ENCODE results near the gene SPINK1.
"Not testable (repeated sequence)": the region's sequence is repeated elsewhere in the genome, so short reads cannot be mapped to it uniquely, and the experiment has no call there.

SPINK1 gene

DNA sequence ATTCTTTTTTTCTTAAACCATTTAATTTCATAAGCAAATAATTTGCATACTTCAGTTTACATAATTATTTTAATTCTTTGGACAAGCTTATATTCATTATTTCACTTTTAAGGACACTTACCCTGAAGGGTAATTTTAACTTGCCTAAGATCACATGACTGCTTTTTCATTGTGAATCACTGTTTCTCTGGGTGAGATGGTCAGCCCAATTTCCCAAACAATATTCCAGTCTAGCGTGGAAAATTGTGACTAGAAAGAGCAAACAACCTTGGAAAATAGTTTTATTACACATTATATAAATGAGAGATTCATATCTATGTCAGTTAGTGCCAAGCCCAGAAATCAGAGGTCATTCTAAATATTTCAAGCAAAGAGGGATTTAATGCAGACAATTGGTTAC lies 27.5 kb downstream of the SPINK1 start:
- no peak for FAIRE-seq

DNA sequence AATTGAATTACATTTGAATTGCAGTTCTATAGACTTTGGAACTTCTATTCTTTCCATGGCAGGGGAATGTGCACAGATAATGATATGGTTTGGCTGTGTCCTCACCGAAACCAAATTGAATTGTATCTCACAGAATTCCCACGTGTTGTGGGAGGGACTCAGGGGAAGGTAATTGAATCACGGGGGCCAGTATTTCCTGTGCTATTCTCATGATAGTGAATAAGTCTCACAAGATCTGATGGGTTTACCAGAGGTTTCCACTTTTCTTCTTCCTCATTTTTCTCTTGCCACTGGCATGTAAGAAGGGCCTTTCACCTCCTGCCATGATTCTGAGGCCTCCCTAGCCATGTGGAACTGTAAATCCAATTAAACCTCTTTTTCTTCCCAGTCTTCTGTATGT lies 28.3 kb downstream of the SPINK1 start:
- not testable (repeated sequence) for FAIRE-seq

DNA sequence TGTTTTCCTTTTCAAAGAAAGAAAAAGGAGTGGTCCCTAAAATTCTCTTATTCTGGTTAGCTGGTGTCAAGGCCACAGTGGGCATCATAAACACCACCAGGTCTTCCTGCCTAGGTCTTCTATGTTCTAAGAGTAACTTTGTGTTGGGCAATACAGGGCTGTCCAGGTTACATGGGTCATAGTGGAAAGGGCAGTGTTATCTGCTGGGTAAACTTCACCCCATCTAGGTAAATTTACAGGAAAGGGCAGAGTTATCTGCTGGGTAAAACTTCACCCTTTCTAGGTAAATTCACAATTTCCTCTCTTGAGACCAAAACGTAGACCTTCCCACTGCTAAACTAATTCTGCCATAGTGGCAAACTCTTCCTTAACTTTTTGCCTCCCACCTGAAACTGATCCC lies 30.0 kb downstream of the SPINK1 start:
- FAIRE-seq, result no peak

DNA sequence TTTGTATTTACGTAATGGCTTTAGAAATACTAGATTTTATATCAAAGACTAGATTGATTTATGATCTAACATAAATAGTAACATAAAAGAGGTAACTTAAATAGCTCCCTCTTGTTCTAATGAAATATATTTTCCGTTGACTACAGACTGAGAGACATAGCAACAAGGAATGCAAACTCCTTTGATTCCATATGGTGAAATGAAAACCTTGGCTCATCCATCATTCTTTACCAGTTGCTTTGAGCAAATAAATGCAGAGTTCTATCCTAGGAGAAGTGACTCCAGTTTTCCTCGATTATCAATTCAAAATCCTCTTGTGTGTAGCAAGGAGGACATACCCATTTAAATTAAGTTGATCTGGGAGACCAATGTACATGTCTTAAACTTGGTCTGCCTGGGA lies 31.0 kb downstream of the SPINK1 start:
- FAIRE-seq, result no peak

DNA sequence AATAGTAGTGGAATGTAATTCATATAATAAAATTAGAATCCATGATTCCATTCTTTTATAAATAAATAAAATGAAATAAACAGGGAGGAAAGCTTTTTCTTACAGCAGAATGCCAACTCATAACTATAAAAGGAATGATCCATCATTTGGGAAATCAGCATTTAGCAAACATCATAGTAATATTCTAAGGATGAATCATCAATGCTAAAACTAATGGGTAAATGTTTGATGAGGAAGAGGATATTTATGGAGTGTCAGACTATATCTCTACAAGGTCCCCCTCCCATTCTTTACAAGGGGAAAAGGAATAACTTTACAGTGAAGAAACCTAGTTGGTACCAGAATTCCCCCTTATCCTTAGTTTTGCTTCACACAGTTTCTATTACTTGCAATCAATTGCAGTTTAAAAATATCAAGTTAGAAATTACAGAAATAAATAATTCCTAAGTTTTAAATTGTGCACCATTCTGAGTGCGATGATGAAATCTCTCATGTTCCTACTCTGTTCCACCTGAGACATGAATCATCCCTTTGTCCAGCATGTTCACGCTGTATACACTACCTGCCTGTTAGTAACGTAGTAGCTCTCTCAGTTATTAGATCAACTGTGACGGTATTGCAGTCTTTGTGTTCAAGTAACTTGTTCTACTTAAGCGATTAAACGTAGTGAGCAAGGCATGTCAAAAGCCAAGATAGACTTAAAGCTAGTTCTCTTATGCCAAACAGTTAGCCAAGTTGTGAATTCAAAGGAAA lies 34.7 kb downstream of the SPINK1 start:
- FAIRE-seq, result no peak

DNA sequence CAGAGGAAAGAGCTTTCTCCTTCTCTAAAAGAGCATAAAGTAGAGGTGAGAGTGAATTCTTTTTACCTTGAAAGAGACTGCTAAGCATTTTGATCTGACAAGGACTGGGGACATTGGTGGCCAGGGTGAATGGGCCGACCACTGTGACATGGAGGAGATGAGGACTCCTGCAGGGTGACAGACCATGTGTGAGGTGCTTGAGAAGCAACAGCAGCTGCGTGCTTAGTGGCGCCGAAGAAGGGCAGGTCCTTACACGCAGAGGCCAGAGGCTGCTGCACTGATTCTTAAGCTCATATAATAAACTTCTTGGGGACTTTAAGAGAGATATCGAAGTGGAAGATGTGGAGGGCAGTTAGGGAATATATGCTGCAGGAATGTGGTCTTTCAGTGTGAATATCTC lies 40.3 kb downstream of the SPINK1 start:
- no peak for FAIRE-seq

DNA sequence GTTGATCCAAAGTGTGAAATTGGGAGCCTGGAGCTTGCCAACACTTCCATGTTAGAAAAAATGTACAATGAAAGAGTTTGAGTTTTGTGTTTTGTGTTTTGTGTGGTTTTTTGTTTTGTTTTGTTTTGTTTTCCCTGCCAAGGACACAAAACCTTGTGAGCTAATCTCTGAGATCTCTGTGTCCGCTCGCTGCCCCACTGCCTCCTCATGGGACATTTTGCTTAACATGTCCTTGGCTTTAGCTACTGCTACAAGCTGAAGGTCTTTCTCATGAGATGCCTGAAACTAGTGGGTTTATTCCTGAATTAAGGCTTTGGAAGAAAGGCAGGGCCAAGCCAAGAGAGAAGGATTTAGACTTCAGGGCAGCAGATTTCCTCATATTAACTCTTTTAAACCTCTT lies 41.7 kb downstream of the SPINK1 start:
- FAIRE-seq, result no peak

DNA sequence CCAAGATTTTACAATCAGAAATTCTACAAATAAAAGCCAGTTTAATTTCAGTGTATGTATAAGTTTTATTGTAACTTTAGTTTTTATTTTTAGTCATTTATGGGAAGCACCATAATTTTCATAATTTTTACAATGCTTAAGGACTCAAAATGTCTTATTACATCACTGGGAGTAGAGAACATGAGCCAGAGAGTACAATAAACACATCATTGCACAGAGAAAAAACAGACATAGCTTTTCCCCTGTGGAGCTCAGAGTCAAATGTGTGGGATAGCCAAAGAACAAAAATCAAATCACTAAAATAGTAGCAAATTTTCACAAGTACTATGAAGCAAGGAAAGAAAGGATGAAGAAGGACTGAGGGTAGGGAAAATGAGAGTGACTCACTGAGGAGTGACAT lies 43.4 kb downstream of the SPINK1 start:
- no peak for FAIRE-seq

DNA sequence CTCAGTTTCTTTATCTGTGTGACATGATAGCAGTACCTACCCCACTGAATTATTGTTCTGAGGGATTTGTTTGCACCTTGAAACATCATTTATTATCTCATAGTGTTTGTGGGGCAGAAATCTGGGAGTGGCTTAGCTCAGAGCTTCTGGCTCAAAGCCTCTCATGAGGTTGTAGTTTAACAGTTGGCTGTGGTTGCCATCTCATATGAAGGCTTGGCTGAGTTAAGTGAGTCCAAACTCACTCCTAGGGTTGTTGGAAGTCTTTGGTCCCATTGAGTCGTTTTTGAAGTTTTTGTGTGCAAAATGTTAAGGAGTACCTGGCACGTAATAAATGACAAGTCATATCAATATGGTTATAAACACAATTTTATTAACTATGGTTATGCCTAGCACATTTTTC lies 45.3 kb downstream of the SPINK1 start:
- FAIRE-seq, result no peak

DNA sequence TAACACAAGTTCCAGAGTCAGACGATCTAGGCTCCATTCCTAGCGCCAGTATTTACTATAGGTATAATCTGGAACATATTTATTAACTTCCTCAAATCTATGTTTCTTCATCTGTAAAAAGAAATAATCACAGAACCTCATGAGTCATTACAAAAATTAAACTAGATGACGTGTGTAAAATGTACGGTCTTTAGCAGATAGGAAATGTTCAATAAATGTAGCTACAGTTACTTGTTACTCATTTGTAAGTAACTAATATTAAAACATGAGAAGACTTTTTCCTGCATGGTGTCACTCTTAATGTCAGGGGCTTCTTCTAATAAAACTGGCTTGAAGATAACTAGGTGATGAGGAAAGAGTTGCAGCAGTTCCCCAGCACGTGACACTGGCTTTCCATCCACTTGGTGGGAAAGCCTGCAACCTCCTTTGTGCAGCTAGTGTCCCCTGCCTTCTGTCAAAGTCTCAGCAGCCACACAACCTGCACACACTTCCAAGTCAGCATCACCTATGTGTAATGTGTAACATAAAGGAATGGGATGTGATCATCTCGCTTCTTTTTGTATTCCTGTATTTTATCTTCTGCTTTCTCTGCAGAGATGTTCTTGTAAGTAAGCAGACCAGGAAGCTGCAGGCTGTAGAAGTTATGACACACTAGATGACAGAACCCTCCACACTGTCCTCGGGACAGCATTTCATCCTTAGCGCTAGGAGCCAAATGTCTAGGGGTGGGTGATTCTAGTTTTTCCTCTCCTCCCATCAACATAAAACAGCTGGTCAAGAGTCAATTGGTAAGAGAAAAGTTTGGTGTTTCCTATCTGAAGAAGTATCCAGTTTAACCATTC lies 47.1 kb downstream of the SPINK1 start:
- no peak for FAIRE-seq

DNA sequence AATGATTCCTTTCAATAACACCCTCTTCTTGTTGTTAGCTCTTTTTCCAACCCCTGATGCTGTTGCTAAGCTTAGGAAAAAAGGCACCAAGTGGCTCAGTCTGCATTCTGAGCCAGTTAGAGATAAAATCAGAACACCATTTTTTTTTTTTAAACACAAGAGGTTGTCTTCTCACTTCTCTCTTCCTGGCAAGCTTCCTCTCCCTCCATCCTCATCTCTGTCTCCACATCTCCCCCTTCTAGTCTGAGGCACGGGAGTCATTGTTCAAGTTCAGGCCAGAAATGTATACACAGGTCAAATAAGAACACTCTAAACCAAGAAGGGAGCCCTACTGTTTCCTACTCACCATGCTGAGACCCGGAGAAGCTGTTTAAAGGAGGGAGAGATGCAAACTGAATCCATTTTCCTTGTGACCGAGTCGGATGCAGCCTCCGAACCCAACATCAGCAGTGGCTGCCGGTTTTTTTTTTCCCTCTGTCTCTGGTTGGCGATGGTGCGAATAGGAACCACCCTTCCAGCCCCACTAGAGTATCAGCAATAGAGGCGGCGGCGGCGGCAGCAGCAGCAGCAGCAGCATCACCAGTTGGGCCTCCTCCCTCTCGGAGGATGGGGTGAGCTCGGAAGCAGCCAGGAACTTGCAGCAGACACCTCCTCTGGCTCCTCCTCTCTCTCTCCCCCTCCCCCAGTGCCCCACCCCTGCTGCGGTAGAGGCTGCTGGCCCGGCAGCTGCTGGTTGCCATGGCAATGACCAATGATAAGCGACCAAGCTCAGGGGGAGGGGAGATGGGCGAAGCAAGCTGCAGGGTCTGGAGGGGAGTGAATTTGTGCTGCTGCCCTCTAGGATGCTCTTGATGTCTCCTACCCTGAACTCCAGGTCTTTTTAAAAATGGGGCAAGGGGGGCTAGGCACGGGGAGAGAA lies 49.1 kb downstream of the SPINK1 start, which contains the start of gene JAKMIP2:
TSS of gene JAKMIP2 (minus strand) at position 619 of the 919 bp plus-strand sequence. CDS start 110,922 bp downstream, outside the sequence.
- no peak for FAIRE-seq

DNA sequence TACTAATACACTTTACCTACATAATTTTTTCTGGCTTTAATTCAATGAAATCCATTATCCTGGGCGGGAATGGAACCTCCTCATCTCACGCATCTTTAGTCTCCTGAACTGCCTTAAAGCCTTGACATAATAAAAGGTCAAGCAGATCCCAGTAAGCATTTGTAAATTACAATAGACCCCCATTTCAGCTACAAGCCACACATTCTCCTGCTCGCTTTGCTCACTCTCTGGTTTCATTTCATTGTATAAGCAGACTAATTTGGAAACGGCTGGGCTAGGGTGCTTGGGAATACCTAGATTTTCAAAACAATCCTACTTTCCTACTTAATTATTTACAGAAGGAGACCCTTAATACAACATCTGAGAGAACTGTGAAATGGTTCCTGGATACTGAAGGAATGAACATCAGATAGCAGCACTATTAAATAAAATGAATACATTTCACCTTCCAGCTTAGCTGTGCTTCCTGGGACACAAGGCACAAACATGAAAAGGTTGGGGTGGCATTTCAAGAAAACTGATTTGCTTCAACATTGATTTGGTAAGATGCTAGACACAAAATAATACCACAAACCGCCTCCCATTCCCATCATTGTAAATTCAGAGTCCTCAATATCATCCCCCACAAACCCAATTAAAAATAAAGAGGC lies 50.4 kb downstream of the SPINK1 start:
- no peak for FAIRE-seq

DNA sequence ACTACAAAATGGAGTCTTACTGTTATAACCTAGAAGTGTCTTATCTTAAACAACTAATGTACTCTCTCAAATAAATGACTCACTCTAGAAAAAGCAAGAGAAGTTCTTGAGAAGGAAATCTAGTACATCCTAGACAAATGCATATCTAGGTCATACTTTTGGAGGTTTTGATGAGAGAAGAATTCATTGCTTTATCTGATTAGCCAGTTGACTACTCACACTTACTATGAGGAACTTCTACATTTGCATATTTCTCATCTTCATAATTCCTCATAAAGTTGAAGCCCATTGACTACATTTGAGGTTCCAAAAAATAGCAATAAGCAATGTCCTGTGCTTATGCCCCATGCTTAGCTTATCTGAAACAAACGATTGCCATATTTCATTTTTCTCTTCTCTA lies 51.8 kb downstream of the SPINK1 start:
- no peak for FAIRE-seq

DNA sequence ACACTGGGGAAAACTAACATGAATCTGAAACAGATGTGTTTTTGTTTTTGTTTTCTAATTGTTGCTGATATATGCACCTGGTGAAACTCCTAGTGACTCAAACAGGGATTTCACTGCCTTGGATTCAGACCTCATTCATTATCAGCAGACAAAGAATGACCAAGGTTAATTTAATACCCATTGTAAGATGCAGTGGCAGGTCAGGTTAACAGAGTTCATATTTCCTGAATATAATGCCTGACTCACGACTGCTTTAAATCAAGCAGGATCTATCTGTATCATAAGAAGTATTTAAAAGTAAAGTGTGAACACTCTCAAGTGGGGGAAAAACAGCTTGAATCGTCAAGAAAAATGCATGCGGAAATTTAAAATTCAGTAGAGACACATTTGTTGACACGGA lies 54.5 kb downstream of the SPINK1 start:
- FAIRE-seq, result no peak

Measured in colon (tissue), 2 donors.